BLaER1 treated with 17β-estradiol and CSF1 and Interleukin-3, amounts not matched to agents 10 nM and 100 nM (cell line): ENCODE results near the gene STX5.
A peak's percentile ranks its signal among the peaks of the same experiment; 100 is the strongest.

Source experiments
- H3K27ac ChIP-seq, 11 experiments: shearing (Covaris generic); formaldehyde crosslinking; 2 replicates each; pipeline ENCODE4 v1.8.1; 2022
- H3K27me3 ChIP-seq, 11 experiments: shearing (Covaris generic); formaldehyde crosslinking; 2 replicates each; pipeline ENCODE4 v1.8.1; 2022
- H3K36me3 ChIP-seq, 11 experiments: shearing (Covaris generic); formaldehyde crosslinking; 2 replicates each; pipeline ENCODE4 v1.8.1; 2022
- H3K4me1 ChIP-seq, 10 experiments: shearing (Covaris generic); formaldehyde crosslinking; 2 replicates each; pipeline ENCODE4 v1.8.1; 2022
- H3K4me2 ChIP-seq, 11 experiments: shearing (Covaris generic); formaldehyde crosslinking; 2 replicates each; pipeline ENCODE4 v1.8.1; 2022
- H3K4me3 ChIP-seq, 10 experiments: shearing (Covaris generic); formaldehyde crosslinking; 2 replicates each; pipeline ENCODE4 v1.8.1; 2022
- H3K9ac ChIP-seq, 11 experiments: shearing (Covaris generic); formaldehyde crosslinking; 2 replicates each; pipeline ENCODE4 v1.8.1; 2022
- H3K9me3 ChIP-seq, 11 experiments: shearing (Covaris generic); formaldehyde crosslinking; replicated peaks in 1 of 11; 2 replicates each; pipeline ENCODE4 v1.8.1; 2022
- H4K20me1 ChIP-seq, 11 experiments: shearing (Covaris generic); formaldehyde crosslinking; 2 replicates each; pipeline ENCODE4 v1.8.1; 2022
- Cebpa-rat ChIP-seq, 11 experiments: shearing (Covaris generic); IDR thresholded peaks; 2 replicates each; pipeline ENCODE4 v1.8.1; 2022

STX5 gene, protein sequence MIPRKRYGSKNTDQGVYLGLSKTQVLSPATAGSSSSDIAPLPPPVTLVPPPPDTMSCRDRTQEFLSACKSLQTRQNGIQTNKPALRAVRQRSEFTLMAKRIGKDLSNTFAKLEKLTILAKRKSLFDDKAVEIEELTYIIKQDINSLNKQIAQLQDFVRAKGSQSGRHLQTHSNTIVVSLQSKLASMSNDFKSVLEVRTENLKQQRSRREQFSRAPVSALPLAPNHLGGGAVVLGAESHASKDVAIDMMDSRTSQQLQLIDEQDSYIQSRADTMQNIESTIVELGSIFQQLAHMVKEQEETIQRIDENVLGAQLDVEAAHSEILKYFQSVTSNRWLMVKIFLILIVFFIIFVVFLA

DNA sequence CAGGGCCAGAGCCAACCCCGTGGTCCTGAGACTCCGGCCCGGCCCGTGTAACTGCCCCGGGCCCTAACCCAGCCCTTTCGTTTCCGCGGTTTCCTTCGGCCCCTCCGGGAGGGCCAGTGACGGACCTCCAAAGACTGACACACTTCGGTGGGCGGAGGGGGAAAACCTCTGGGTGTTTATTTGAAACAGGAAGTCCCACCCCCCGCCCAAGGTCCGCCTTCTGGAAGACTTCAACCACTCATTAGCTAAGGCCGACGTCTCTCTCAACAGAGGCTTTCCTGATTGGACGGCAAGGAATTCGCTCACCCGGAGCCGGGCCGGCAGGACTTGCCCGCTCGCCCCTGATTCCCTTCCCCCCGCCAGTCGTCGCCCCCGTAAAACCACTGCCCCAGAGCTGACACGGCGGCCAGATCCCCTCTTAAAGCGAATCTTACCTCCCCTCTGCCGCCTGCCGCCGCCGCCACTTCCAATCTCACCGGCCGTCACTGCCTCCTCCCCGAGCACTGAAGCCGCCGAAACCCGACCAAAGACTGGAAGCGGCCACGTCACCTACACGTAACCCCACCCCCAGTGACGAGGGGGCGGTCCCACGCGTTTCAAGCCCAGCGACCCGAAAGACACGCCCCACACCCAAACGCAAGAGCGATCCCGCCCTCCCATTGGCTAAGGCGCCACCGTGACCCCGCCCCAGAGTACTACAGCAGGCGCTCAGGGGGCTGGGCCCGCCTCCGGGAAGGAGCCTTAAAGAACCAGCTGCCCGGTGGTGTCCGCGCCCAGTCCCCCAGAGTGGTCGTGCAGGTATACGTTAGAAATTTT, at the start of gene STX5:
Gene STX5, minus strand, starts transcription at position 532 of the 816 bp plus-strand sequence. CDS start 808 bp downstream, outside the sequence.
- Histone ChIP-seq H3K27ac (peak within 1 kb of the TSS; percentile 81 to 97 (median 88)), H3K4me3 (peak within 1 kb of the TSS; percentile 73 to 96 (median 86)), H3K4me1 (peaks cover 28 to 54% (median 34%) of the 10 kb centered on the region in 10 experiments), H3K36me3 (peaks cover 55 to 77% (median 66%) of the 10 kb centered on the region in 11 experiments), H3K9me3 (no peaks in the 10 kb centered on the region), H4K20me1 (peaks cover 12 to 83% (median 37%) of the 10 kb centered on the region in 11 experiments; a peak in 17 of 22 replicates), H3K9ac (peak within 1 kb of the TSS; percentile 86 to 97 (median 95)), H3K27me3 (no peaks in the 10 kb centered on the region), H3K4me2 (peak within 1 kb of the TSS; percentile 93 to 100 (median 97))
- no peak for TF ChIP-seq Cebpa-rat (IDR thresholded peaks at IDR 0.05)

DNA sequence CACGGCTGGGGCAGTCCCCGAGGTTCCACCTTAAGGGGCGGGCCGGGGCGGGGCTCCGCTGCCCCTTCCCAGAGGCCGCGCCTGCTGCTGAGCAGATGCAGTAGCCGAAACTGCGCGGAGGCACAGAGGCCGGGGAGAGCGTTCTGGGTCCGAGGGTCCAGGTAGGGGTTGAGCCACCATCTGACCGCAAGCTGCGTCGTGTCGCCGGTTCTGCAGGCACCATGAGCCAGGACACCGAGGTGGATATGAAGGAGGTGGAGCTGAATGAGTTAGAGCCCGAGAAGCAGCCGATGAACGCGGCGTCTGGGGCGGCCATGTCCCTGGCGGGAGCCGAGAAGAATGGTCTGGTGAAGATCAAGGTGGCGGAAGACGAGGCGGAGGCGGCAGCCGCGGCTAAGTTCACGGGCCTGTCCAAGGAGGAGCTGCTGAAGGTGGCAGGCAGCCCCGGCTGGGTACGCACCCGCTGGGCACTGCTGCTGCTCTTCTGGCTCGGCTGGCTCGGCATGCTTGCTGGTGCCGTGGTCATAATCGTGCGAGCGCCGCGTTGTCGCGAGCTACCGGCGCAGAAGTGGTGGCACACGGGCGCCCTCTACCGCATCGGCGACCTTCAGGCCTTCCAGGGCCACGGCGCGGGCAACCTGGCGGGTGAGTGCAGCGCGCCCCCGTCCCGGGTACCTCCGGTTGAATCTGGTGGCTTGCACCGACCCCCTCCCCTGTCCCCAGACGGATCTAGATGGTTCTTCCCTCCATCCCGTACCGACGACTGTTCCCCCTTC, 49.1 kb upstream of the STX5 start, which contains the start of gene SLC3A2:
Gene SLC3A2, plus strand, starts transcription at position 94 of the 776 bp plus-strand sequence. Its CDS starts 128 bp downstream, at position 222.
- Histone ChIP-seq H3K4me3 (peak within 1 kb of the TSS; percentile 84 to 99 (median 94)), H3K4me1 (peaks cover 48 to 56% (median 52%) of the 10 kb centered on the region in 10 experiments), H3K9ac (peak within 1 kb of the TSS; percentile 96 to 100 (median 99)), H4K20me1 (peaks cover 33 to 50% (median 42%) of the 10 kb centered on the region in 11 experiments), H3K27me3 (no peaks in the 10 kb centered on the region), H3K36me3 (peaks cover 40 to 80% (median 73%) of the 10 kb centered on the region in 11 experiments), H3K27ac (peak within 1 kb of the TSS; percentile 96 to 100 (median 99)), H3K4me2 (peak within 1 kb of the TSS; percentile 89 to 99 (median 96)), H3K9me3 (no peaks in the 10 kb centered on the region)
- TF ChIP-seq Cebpa-rat (IDR thresholded peaks at IDR 0.05) = no peak

DNA sequence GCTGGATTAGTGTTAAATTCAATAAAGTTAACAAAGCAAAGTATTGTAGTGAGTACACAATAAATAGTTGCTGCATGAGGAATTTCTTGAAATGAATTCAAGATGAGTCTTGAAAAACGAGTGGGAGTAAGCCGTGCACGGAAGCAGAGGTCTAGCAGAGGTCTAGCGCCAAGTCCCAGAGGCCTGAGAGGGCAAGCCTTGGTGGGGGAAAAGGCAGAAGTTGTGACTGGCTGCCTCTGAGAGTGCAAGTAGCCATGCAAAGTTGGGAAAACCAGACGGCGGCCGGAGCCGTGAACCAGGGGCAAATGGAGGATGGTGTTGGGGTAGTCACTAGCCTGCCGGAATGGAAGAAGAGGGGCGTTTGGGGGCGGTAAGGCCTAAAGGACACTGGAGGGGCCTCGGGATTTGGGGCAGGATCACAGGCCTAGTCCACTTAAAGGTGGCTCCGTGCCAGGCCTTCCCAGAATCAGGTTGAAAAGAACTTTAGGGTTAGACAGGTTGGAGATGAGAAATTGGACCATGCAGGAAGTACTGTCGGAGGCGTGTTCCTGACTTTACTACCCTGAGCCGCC, 48.5 kb upstream of the STX5 start:
- Histone ChIP-seq H3K4me2 (peak overlapping the region; percentile 74 to 97 (median 92)), H3K9ac (peak overlapping the region; percentile 96 to 100 (median 99)), H3K9me3 (no peaks in the 10 kb centered on the region), H3K27ac (peak overlapping the region; percentile 96 to 100 (median 99)), H3K4me3 (peak overlapping the region; percentile 84 to 99 (median 94)), H4K20me1 (peaks cover 26 to 43% (median 36%) of the 10 kb centered on the region in 11 experiments), H3K27me3 (no peaks in the 10 kb centered on the region), H3K36me3 (peaks cover 34 to 80% (median 69%) of the 10 kb centered on the region in 11 experiments), H3K4me1 (peaks cover 44 to 49% (median 47%) of the 10 kb centered on the region in 10 experiments)
- no peak for TF ChIP-seq Cebpa-rat (IDR thresholded peaks at IDR 0.05)

DNA sequence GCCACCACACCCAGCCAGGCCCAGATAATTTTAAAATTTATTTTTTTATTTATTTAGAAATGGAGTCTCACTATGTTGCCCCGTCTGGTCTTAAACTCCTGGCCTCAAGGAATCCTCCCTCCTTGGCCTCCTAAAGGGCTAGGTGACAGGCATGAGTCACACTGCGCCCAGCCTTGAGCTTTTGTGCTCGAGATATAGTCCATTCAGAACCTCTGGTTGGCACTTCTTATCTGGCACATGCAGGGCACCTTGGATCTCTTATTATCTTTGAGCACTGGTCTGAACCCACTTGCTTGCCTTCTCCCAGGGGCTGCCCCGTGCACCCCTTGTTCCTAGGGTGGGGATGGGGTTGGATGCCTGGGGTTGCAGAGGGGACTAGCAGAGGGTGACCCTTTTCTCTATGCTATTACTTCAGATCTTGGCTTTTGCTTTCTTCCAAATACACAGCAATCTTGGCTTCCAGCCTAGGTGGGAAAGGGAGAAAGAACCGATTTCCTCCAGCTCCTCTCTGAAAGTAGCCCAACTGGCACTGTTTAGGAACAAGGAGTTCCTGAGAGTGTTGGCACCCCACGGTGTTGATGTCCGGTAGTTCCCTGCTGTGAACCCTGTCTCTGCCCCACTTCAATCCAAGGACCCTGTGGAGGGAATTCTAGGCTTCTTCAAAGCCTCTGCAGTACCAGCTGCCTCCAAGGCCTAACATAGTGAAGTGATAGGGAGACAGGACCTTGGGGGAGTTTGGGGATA, 47.6 kb upstream of the STX5 start:
- H3K27ac ChIP-seq = peak overlapping the region; percentile 96 to 100 (median 99)
- peaks cover 17 to 34% (median 27%) of the 10 kb centered on the region in 11 experiments; a peak in 21 of 22 replicates for H4K20me1 ChIP-seq
- H3K4me2 ChIP-seq = peak overlapping the region; percentile 74 to 97 (median 92)
- H3K27me3 ChIP-seq = no peaks in the 10 kb centered on the region
- TF ChIP-seq Cebpa-rat (IDR thresholded peaks at IDR 0.05) = no peak
- peaks cover 25 to 80% (median 69%) of the 10 kb centered on the region in 11 experiments for H3K36me3 ChIP-seq
- H3K4me1 ChIP-seq = peaks cover 35 to 42% (median 39%) of the 10 kb centered on the region in 10 experiments
- H3K9me3 ChIP-seq = no peaks in the 10 kb centered on the region
- peak overlapping the region; percentile 96 to 100 (median 99) for H3K9ac ChIP-seq
- peak overlapping the region; percentile 84 to 99 (median 94); a peak in 18 of 20 replicates for H3K4me3 ChIP-seq

DNA sequence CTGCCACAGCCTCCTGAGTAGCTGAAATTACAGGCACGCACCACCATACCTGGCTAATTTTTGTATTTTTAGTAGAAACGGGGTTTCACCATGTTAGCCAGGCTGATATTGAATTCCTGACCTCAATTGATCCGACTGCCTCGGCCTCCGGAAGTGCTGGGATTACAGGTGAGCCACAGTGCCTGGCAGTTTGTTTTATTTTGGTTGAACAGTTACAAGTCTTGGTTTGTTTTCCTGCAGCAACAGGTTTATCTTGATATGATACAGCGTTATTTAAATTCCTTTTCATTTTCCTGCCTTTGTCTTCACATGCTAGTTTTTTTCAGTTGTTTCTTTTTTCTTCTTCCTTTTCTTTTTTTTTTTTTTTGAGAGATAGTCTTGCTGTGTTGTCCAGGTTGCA, 44.9 kb upstream of the STX5 start:
- H3K4me1 ChIP-seq = peaks cover 16 to 20% (median 18%) of the 10 kb centered on the region in 10 experiments
- H3K9me3 ChIP-seq = no peaks in the 10 kb centered on the region
- peaks cover 0 to 80% (median 69%) of the 10 kb centered on the region in 11 experiments; a peak in 21 of 22 replicates for H3K36me3 ChIP-seq
- peaks cover 0 to 13% (median 0%) of the 10 kb centered on the region in 11 experiments; a peak in 9 of 22 replicates for H4K20me1 ChIP-seq
- H3K9ac ChIP-seq = peak overlapping the region in 1 of 11 experiments; percentile 9; a peak in 1 of 22 replicates
- H3K27ac ChIP-seq = no peak overlapping the region
- H3K27me3 ChIP-seq = no peaks in the 10 kb centered on the region
- TF ChIP-seq Cebpa-rat (IDR thresholded peaks at IDR 0.05) = no peak
- H3K4me3 ChIP-seq = no peak overlapping the region
- H3K4me2 ChIP-seq = no peak overlapping the region

DNA sequence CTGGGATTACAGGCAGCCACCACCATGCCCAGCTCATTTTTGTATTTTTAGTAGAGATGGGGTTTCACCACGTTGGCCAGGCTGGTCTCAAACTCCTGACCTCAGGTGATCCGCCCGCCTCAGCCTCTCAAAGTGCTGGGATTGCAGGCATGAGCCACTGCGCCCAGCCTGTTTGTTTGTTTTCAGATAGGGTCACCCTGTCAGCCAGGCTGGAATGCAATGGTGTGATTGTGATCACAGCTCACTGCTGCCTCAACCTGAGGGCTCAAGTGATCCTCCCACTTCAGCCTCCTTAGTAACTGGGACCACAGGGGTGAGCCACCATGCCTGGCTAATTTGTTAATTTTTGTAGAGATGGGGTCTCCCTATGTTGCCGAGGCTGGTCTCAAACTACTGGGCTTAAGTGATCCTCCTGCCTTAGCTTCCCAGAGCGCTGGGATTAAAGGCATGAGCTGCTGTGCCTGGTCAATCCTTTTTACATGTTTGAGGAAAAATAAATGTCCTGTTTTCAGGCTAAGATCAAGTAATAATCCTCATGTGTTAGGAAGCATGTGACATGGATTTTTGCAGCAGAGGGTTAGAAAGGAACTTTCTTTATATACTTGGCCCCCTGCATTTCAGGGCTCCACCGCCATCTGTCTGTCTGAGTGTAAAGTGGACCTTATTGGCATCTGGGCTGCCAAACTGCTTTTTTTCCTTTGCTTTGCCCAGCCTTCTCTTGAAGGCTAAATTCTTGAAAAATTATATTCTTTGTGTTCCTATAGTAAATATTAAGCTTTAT, 44.0 kb upstream of the STX5 start:
- H4K20me1 ChIP-seq = peaks cover 0 to 13% (median 0%) of the 10 kb centered on the region in 11 experiments; a peak in 6 of 22 replicates
- H3K4me2 ChIP-seq = no peak overlapping the region
- peaks cover 16 to 20% (median 18%) of the 10 kb centered on the region in 10 experiments for H3K4me1 ChIP-seq
- H3K9ac ChIP-seq = peak overlapping the region in 5 of 11 experiments; percentile 9 to 33 (median 27); a peak in 4 of 22 replicates
- H3K27ac ChIP-seq = no peak overlapping the region
- no peak overlapping the region for H3K4me3 ChIP-seq
- peaks cover 0 to 88% (median 77%) of the 10 kb centered on the region in 11 experiments; a peak in 21 of 22 replicates for H3K36me3 ChIP-seq
- no peaks in the 10 kb centered on the region for H3K27me3 ChIP-seq
- no peaks in the 10 kb centered on the region for H3K9me3 ChIP-seq
- TF ChIP-seq Cebpa-rat (IDR thresholded peaks at IDR 0.05) = no peak

DNA sequence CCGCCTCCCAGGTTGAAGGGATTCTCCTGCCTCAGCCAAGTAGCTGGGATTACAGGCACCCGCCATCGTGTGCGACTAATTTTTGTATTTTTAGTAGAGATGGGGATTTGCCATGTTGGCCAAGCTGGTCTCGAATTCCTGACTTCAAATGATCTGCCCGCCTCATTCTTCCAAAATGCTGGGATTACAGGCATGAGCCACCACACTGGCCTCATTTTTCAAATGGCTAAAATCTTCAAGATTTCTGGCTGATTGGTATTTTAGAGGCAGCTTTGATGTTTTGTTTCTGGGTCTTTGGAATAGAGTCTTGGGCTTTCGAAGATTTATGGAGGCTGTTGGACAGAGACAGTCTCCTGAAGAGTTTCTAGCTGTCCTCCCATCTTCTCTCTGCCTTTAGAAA, 43.0 kb upstream of the STX5 start:
- peaks cover 0 to 13% (median 0%) of the 10 kb centered on the region in 11 experiments; a peak in 6 of 22 replicates for H4K20me1 ChIP-seq
- H3K9me3 ChIP-seq = no peaks in the 10 kb centered on the region
- H3K27ac ChIP-seq = no peak overlapping the region
- H3K4me1 ChIP-seq = peaks cover 11 to 15% (median 12%) of the 10 kb centered on the region in 10 experiments
- H3K4me2 ChIP-seq = no peak overlapping the region
- 0 out of 22 replicates have a peak overlapping the region, but pooled peaks of 2 of the 11 experiments have one; percentile 23 to 25 for H3K9ac ChIP-seq
- peaks cover 0 to 98% (median 82%) of the 10 kb centered on the region in 11 experiments; a peak in 21 of 22 replicates for H3K36me3 ChIP-seq
- no peaks in the 10 kb centered on the region for H3K27me3 ChIP-seq
- TF ChIP-seq Cebpa-rat (IDR thresholded peaks at IDR 0.05) = no peak
- H3K4me3 ChIP-seq = no peak overlapping the region
